Right cardiac atrium (tissue), 5 donors: ENCODE results near the gene ERGIC1. TPM values are rescaled to one million over a fixed set of nuclear protein-coding genes. Genes with fewer than 3 reads are reported as not detected.

Experiments used
- ATAC-seq, 2 donors: fragments of 200-7000 bp; cut with Tn5 transposase; one replicate each; pipeline versions ENCODE4 v1.8.0 to v1.9.1; 2020; ENCODE audit warnings: moderate library complexity in 2 of 2, mild to moderate bottlenecking in 1 of 2
- DNase-seq, 3 donors: peaks; one replicate each; pipeline ENCODE4 v3.0.0-alpha.2; 2020
- H3K27ac ChIP-seq: one replicate; pipeline ENCODE4 v1.5.1; 2013; ENCODE audit warnings: mild to moderate bottlenecking, low read length, control low read depth, moderate library complexity
- H3K27me3 ChIP-seq: one replicate; pipeline ENCODE4 v1.6.1; 2013; ENCODE audit not compliant: control insufficient read depth, insufficient read depth
- H3K4me1 ChIP-seq: one replicate; pipeline ENCODE4 v1.6.1; 2013; ENCODE audit warnings: low read length; ENCODE audit not compliant: control insufficient read depth, insufficient read depth
- H3K4me3 ChIP-seq: one replicate; pipeline ENCODE4 v1.5.1; 2013; ENCODE audit warnings: low read length, control low read depth
- H3K9me3 ChIP-seq: one replicate; pipeline ENCODE4 v1.6.1; 2013; ENCODE audit warnings: low read length; ENCODE audit not compliant: control insufficient read depth
- WGBS: extraction: QIAGEN DNeasy Blood & Tissue Kit; methylation state at CpG from one replicate; pipeline ENCODE4 v1.1.7; 2013; 5-methylcytosine and 5-hydroxymethylcytosine counted together
- intact Hi-C, 4 donors: fragments of 100-400 bp; cut with DNase I; formaldehyde crosslinking; loops; one replicate each; pipeline versions ENCODE4 v1.11.0 to v1.14.0; 2022 to 2023
- polyA plus RNA-seq: library from polyadenylated mRNA; stranded (reverse); fragments of 200-250 nt; gene quantifications from one replicate; pipeline ENCODE4 v1.2.3, GENCODE V29; 2013
- total RNA-seq, 4 donors: library from RNA; stranded (reverse); fragmentation: NEBNext Ultra II Directional; extraction: Animal tissue kit (Norgen Biotek cat#: 25700); gene quantifications; one replicate each; pipeline ENCODE4 v1.2.1, GENCODE V29; 2021
- donor health status: healthy with polysubstance abuse.
- donor health status: DM: no; HTN: yes; CAD: no.
- donor health status: DM: no; HTN: no; CAD: no.
- donor health status: DM: no; HTN: yes; CAD: no; lungs with severe emphysema.
- donor health status: DM: yes; HTN: yes; CAD: no.

Gene ERGIC1
- total and polyA plus RNA-seq, 5 donors = 73.1 to 96.8 (median 85.0) TPM

- peak in 1 of 2 donors; percentile 22 for ATAC-seq
- intact Hi-C loops = no loop called here
- WGBS = 69% methylated on average over 11 of the region's 11 CpGs
These were observed 117.5 kb downstream of the ERGIC1 start for GRCh38 chr5:172951371-172952033.

GRCh38 chr5:172952034-172952511 is 118.0 kb downstream of the ERGIC1 start:
- WGBS = 50% methylated on average over 4 of the region's 4 CpGs
- intact Hi-C loops = no loop called here
- H3K27ac ChIP-seq = no peak overlapping the region
- H3K9me3 ChIP-seq = no peaks in the 10 kb centered on the region
- ATAC-seq = no peak
- H3K4me3 ChIP-seq = no peak overlapping the region
- no peaks in the 10 kb centered on the region for H3K4me1 ChIP-seq
- H3K27me3 ChIP-seq = no peaks in the 10 kb centered on the region
- DNase-seq = no peak

More at GRCh38 chr5:172951371-172952033, 117.5 kb downstream of the ERGIC1 start:
- H3K4me3 ChIP-seq = no peak overlapping the region
- H3K9me3 ChIP-seq = no peaks in the 10 kb centered on the region
- H3K27me3 ChIP-seq = no peaks in the 10 kb centered on the region
- H3K4me1 ChIP-seq = no peaks in the 10 kb centered on the region
- H3K27ac ChIP-seq = no peak overlapping the region
- peak in 1 of 3 donors; percentile 42 for DNase-seq

- WGBS = 64% methylated on average over 15 of the region's 15 CpGs
- ATAC-seq (no peak), DNase-seq (peak in 1 of 3 donors; percentile 9)
- Histone ChIP-seq H3K4me3 (no peak overlapping the region), H3K27me3 (no peaks in the 10 kb centered on the region), H3K4me1 (no peaks in the 10 kb centered on the region), H3K9me3 (no peaks in the 10 kb centered on the region), H3K27ac (no peak overlapping the region)
- intact Hi-C loops = no loop called here
These were observed 120.0 kb downstream of the ERGIC1 start for GRCh38 chr5:172953776-172954675.

- Histone ChIP-seq H3K4me1 (no peaks in the 10 kb centered on the region), H3K27me3 (no peaks in the 10 kb centered on the region), H3K27ac (no peak overlapping the region), H3K4me3 (no peak overlapping the region), H3K9me3 (no peaks in the 10 kb centered on the region)
- intact Hi-C loops = no loop called here
- DNase-seq (peak in 1 of 3 donors; percentile 14), ATAC-seq (no peak)
- 79% methylated on average over 8 of the region's 8 CpGs for WGBS
These were observed 120.7 kb downstream of the ERGIC1 start for GRCh38 chr5:172954751-172955159.

GRCh38 chr5:172956228-172956627 is 122.2 kb downstream of the ERGIC1 start:
- no peak overlapping the region for H3K4me3 ChIP-seq
- H3K9me3 ChIP-seq = no peaks in the 10 kb centered on the region
- no peak overlapping the region for H3K27ac ChIP-seq
- WGBS = 85% methylated on average over 3 of the region's 3 CpGs
- no peaks in the 10 kb centered on the region for H3K27me3 ChIP-seq
- intact Hi-C loops = no loop called here
- H3K4me1 ChIP-seq = no peaks in the 10 kb centered on the region
- no peak for ATAC-seq
- no peak for DNase-seq

GRCh38 chr5:172956936-172957335 is 122.9 kb downstream of the ERGIC1 start:
- peak in 1 of 3 donors; percentile 58 for DNase-seq

GRCh38 chr5:172957458-172957857 is 123.4 kb downstream of the ERGIC1 start:
- no peaks in the 10 kb centered on the region for H3K4me1 ChIP-seq
- intact Hi-C loops = no loop called here

More at GRCh38 chr5:172956936-172957335, 122.9 kb downstream of the ERGIC1 start:
- no peaks in the 10 kb centered on the region for H3K9me3 ChIP-seq
- no peaks in the 10 kb centered on the region for H3K27me3 ChIP-seq
- no peaks in the 10 kb centered on the region for H3K4me1 ChIP-seq
- H3K4me3 ChIP-seq = no peak overlapping the region
- no peak for ATAC-seq
- WGBS = 75% methylated on average over 4 of the region's 4 CpGs
- H3K27ac ChIP-seq = no peak overlapping the region
- intact Hi-C loops = no loop called here

GRCh38 chr5:172958331-172959046 is 124.4 kb downstream of the ERGIC1 start:
- Histone ChIP-seq H3K9me3 (no peaks in the 10 kb centered on the region), H3K27ac (no peak overlapping the region), H3K27me3 (no peaks in the 10 kb centered on the region), H3K4me3 (peak overlapping the region; percentile 80), H3K4me1 (no peaks in the 10 kb centered on the region)
- ATAC-seq (peak; percentile 92 to 93), DNase-seq (peak; percentile 75 to 86 (median 85))
- 3% methylated on average over 54 of the region's 54 CpGs for WGBS
- intact Hi-C loops = no loop called here

More at GRCh38 chr5:172957458-172957857, 123.4 kb downstream of the ERGIC1 start:
- H3K9me3 ChIP-seq = no peaks in the 10 kb centered on the region
- WGBS = 56% methylated on average over 5 of the region's 5 CpGs
- no peak overlapping the region for H3K27ac ChIP-seq
- no peaks in the 10 kb centered on the region for H3K27me3 ChIP-seq
- no peak for DNase-seq
- no peak overlapping the region for H3K4me3 ChIP-seq
- no peak for ATAC-seq

- H3K27ac ChIP-seq = no peak overlapping the region
- H3K4me1 ChIP-seq = no peaks in the 10 kb centered on the region
- intact Hi-C loops = no loop called here
- peak in 1 of 2 donors; percentile 1 for ATAC-seq
- WGBS = 13% methylated on average over 28 of the region's 28 CpGs
- H3K27me3 ChIP-seq = no peaks in the 10 kb centered on the region
- DNase-seq = peak in 1 of 3 donors; percentile 18
- H3K9me3 ChIP-seq = no peaks in the 10 kb centered on the region
- peak overlapping the region; percentile 80 for H3K4me3 ChIP-seq
These were observed 126.1 kb downstream of the ERGIC1 start for GRCh38 chr5:172959824-172960799.

- Histone ChIP-seq H3K27ac (no peak overlapping the region), H3K27me3 (no peaks in the 10 kb centered on the region), H3K4me3 (no peak overlapping the region), H3K4me1 (no peaks in the 10 kb centered on the region), H3K9me3 (no peaks in the 10 kb centered on the region)
- intact Hi-C loops = loop anchor here in 1 of 4 donors (10.0 kb wide), 1 partner anchor 315 kb away; no protein-coding TSS in a partner anchor
- WGBS = 75% methylated on average over 2 of the region's 2 CpGs
- DNase-seq (no peak), ATAC-seq (no peak)
These were observed 135.9 kb downstream of the ERGIC1 start for GRCh38 chr5:172969921-172970320.
